ENCODE measurements around the gene BEST1. TPM values are rescaled to one million over a fixed set of nuclear protein-coding genes. Genes with fewer than 3 reads are reported as not detected.

Gene BEST1
- total and polyA plus RNA-seq, 2 of the 13 experiments (the other 11 are each of a cell fraction or from before 2014, with no cell fraction given): 0.09 to 0.65 TPM

DNA sequence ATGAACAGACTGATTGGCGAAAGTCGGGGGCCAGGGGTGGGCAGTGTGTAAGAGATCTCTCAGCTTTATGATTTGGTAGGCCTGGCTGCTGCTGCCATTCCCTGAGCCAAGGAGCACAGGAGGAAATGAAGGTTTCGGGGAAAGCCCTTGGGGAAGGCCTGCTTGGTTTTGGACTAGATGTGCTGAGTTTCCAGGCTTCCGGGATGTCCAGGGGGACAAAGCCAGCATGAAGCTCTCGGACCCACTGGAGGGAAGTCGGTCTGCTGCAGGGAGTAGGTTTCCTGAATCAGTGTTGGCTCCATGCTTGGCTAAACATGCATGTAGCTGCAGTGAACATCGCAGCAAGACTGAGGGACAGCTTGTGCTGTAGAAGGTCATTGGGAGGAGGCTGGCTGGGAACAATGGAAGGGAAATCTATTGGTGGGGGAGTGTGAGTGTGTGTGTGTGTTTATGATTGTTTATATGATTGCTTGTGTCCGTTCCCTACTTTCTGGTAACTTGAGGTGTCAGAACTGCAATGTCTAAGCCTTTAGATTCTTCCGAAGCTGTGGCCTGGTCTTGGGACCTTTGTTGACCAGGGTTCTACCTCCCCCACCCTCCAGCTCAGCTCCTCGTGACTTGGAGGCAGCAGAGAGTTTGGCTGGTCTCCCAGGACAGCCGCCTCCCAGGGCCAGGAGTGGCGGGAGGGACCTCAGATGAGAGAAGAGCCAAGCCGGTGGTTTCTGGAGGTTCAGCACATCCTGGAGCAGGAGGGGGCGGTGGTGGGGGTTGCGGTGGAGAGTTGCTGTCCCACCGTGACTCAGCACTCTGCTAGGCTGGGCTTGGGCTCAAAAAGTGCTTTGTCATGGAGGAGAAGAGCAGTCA lies 21.3 kb downstream of the BEST1 start (continued):
- TF ChIP-seq, protein P1, sequence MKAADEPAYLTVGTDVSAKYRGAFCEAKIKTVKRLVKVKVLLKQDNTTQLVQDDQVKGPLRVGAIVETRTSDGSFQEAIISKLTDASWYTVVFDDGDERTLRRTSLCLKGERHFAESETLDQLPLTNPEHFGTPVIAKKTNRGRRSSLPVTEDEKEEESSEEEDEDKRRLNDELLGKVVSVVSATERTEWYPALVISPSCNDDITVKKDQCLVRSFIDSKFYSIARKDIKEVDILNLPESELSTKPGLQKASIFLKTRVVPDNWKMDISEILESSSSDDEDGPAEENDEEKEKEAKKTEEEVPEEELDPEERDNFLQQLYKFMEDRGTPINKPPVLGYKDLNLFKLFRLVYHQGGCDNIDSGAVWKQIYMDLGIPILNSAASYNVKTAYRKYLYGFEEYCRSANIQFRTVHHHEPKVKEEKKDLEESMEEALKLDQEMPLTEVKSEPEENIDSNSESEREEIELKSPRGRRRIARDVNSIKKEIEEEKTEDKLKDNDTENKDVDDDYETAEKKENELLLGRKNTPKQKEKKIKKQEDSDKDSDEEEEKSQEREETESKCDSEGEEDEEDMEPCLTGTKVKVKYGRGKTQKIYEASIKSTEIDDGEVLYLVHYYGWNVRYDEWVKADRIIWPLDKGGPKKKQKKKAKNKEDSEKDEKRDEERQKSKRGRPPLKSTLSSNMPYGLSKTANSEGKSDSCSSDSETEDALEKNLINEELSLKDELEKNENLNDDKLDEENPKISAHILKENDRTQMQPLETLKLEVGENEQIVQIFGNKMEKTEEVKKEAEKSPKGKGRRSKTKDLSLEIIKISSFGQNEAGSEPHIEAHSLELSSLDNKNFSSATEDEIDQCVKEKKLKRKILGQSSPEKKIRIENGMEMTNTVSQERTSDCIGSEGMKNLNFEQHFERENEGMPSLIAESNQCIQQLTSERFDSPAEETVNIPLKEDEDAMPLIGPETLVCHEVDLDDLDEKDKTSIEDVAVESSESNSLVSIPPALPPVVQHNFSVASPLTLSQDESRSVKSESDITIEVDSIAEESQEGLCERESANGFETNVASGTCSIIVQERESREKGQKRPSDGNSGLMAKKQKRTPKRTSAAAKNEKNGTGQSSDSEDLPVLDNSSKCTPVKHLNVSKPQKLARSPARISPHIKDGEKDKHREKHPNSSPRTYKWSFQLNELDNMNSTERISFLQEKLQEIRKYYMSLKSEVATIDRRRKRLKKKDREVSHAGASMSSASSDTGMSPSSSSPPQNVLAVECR (CRISPR knock-in tag; IDR thresholded peaks at IDR 0.05; ENCODE audit: borderline replicate concordance): peak; percentile 62; the same call in 1 of the 2 replicates
- no peak for TF ChIP-seq SP140L (CRISPR knock-in tag; IDR thresholded peaks at IDR 0.05; ENCODE audit: borderline replicate concordance)
- TF ChIP-seq TARDBP (CRISPR knock-in tag; IDR thresholded peaks at IDR 0.05): peak; percentile 87
- TF ChIP-seq, protein P2, sequence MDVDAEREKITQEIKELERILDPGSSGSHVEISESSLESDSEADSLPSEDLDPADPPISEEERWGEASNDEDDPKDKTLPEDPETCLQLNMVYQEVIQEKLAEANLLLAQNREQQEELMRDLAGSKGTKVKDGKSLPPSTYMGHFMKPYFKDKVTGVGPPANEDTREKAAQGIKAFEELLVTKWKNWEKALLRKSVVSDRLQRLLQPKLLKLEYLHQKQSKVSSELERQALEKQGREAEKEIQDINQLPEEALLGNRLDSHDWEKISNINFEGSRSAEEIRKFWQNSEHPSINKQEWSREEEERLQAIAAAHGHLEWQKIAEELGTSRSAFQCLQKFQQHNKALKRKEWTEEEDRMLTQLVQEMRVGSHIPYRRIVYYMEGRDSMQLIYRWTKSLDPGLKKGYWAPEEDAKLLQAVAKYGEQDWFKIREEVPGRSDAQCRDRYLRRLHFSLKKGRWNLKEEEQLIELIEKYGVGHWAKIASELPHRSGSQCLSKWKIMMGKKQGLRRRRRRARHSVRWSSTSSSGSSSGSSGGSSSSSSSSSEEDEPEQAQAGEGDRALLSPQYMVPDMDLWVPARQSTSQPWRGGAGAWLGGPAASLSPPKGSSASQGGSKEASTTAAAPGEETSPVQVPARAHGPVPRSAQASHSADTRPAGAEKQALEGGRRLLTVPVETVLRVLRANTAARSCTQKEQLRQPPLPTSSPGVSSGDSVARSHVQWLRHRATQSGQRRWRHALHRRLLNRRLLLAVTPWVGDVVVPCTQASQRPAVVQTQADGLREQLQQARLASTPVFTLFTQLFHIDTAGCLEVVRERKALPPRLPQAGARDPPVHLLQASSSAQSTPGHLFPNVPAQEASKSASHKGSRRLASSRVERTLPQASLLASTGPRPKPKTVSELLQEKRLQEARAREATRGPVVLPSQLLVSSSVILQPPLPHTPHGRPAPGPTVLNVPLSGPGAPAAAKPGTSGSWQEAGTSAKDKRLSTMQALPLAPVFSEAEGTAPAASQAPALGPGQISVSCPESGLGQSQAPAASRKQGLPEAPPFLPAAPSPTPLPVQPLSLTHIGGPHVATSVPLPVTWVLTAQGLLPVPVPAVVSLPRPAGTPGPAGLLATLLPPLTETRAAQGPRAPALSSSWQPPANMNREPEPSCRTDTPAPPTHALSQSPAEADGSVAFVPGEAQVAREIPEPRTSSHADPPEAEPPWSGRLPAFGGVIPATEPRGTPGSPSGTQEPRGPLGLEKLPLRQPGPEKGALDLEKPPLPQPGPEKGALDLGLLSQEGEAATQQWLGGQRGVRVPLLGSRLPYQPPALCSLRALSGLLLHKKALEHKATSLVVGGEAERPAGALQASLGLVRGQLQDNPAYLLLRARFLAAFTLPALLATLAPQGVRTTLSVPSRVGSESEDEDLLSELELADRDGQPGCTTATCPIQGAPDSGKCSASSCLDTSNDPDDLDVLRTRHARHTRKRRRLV (CRISPR knock-in tag; IDR thresholded peaks at IDR 0.05): no peak
- no peak; the same call in 1 of the 2 replicates for TF ChIP-seq STAG1 (CRISPR knock-in tag; IDR thresholded peaks at IDR 0.05)
- no peak for TF ChIP-seq ZNF543 (CRISPR knock-in tag; IDR thresholded peaks at IDR 0.05)
- TF ChIP-seq, protein P3, sequence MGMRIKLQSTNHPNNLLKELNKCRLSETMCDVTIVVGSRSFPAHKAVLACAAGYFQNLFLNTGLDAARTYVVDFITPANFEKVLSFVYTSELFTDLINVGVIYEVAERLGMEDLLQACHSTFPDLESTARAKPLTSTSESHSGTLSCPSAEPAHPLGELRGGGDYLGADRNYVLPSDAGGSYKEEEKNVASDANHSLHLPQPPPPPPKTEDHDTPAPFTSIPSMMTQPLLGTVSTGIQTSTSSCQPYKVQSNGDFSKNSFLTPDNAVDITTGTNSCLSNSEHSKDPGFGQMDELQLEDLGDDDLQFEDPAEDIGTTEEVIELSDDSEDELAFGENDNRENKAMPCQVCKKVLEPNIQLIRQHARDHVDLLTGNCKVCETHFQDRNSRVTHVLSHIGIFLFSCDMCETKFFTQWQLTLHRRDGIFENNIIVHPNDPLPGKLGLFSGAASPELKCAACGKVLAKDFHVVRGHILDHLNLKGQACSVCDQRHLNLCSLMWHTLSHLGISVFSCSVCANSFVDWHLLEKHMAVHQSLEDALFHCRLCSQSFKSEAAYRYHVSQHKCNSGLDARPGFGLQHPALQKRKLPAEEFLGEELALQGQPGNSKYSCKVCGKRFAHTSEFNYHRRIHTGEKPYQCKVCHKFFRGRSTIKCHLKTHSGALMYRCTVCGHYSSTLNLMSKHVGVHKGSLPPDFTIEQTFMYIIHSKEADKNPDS (CRISPR knock-in tag; IDR thresholded peaks at IDR 0.05): 0 out of 2 replicates have a peak, but pooled peaks have one; percentile 43
- TF ChIP-seq YY1 (IDR thresholded peaks at IDR 0.05; ENCODE audit: insufficient read depth, insufficient replicate concordance, low read depth, low read length): peak; percentile 57
- peak; percentile 25; the same call in 1 of the 2 replicates for TF ChIP-seq ZMYM4 (CRISPR knock-in tag; IDR thresholded peaks at IDR 0.05)
- TF ChIP-seq, protein P4, sequence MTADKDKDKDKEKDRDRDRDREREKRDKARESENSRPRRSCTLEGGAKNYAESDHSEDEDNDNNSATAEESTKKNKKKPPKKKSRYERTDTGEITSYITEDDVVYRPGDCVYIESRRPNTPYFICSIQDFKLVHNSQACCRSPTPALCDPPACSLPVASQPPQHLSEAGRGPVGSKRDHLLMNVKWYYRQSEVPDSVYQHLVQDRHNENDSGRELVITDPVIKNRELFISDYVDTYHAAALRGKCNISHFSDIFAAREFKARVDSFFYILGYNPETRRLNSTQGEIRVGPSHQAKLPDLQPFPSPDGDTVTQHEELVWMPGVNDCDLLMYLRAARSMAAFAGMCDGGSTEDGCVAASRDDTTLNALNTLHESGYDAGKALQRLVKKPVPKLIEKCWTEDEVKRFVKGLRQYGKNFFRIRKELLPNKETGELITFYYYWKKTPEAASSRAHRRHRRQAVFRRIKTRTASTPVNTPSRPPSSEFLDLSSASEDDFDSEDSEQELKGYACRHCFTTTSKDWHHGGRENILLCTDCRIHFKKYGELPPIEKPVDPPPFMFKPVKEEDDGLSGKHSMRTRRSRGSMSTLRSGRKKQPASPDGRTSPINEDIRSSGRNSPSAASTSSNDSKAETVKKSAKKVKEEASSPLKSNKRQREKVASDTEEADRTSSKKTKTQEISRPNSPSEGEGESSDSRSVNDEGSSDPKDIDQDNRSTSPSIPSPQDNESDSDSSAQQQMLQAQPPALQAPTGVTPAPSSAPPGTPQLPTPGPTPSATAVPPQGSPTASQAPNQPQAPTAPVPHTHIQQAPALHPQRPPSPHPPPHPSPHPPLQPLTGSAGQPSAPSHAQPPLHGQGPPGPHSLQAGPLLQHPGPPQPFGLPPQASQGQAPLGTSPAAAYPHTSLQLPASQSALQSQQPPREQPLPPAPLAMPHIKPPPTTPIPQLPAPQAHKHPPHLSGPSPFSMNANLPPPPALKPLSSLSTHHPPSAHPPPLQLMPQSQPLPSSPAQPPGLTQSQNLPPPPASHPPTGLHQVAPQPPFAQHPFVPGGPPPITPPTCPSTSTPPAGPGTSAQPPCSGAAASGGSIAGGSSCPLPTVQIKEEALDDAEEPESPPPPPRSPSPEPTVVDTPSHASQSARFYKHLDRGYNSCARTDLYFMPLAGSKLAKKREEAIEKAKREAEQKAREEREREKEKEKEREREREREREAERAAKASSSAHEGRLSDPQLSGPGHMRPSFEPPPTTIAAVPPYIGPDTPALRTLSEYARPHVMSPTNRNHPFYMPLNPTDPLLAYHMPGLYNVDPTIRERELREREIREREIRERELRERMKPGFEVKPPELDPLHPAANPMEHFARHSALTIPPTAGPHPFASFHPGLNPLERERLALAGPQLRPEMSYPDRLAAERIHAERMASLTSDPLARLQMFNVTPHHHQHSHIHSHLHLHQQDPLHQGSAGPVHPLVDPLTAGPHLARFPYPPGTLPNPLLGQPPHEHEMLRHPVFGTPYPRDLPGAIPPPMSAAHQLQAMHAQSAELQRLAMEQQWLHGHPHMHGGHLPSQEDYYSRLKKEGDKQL (CRISPR knock-in tag; IDR thresholded peaks at IDR 0.05; ENCODE audit: low read depth): peak; percentile 66
